Kidney (tissue), 14 donors: ENCODE results near the gene ATP6V1G3. TPM values are rescaled to one million over a fixed set of nuclear protein-coding genes. Genes with fewer than 3 reads are reported as not detected.
A peak's percentile ranks its signal among the peaks of the same experiment; 100 is the strongest.

ENCODE experiments used
- DNase-seq, 5 donors: peaks; one replicate each; pipeline ENCODE4 v3.0.0-alpha.2; 2013 to 2020
- FAIRE-seq: peaks from 2 replicates; lab custom pipeline; 2012; peaks lifted over from hg19 to GRCh38; lab: Jason Lieb, UNC
- H3K27ac ChIP-seq, 2 donors: one replicate each; pipeline ENCODE4 v1.7.0; 2013; ENCODE audit warnings: low read depth in 2 of 2, low read length in 2 of 2, inconsistent platforms in 1 of 2
- H3K27me3 ChIP-seq: one replicate; pipeline ENCODE4 v1.7.1; 2013; ENCODE audit warnings: low read length, inconsistent platforms; ENCODE audit not compliant: control insufficient read depth, insufficient read depth
- H3K36me3 ChIP-seq, 3 donors: one replicate each; pipeline versions ENCODE4 v1.7.0 to v1.7.1; 2013; ENCODE audit warnings: low read length in 3 of 3, control low read depth in 1 of 3, inconsistent platforms in 1 of 3; ENCODE audit not compliant: insufficient read depth in 3 of 3, control insufficient read depth in 2 of 3
- H3K4me1 ChIP-seq, 3 donors: one replicate each; pipeline versions ENCODE4 v1.7.0 to v1.7.1; 2013; ENCODE audit warnings: low read length in 3 of 3, inconsistent platforms in 1 of 3, low read depth in 1 of 3; ENCODE audit not compliant: control insufficient read depth in 2 of 3, insufficient read depth in 2 of 3
- H3K4me3 ChIP-seq, 3 donors: one replicate each; pipeline versions ENCODE4 v1.7.0 to v1.8.1; 2013; ENCODE audit warnings: low read length in 3 of 3, control low read depth in 1 of 3, inconsistent platforms in 1 of 3
- H3K9ac ChIP-seq, 3 donors: one replicate each; pipeline versions ENCODE4 v1.7.0 to v1.7.1; 2013; ENCODE audit warnings: low read length in 3 of 3, control low read depth in 1 of 3, inconsistent platforms in 1 of 3
- H3K9me3 ChIP-seq, 3 donors: one replicate each; pipeline versions ENCODE4 v1.7.0 to v1.7.1; 2013; ENCODE audit warnings: low read length in 3 of 3, control low read depth in 1 of 3, inconsistent platforms in 1 of 3; ENCODE audit not compliant: control insufficient read depth in 2 of 3, insufficient read depth in 1 of 3
- intact Hi-C: fragments of 100-400 bp; cut with DNase I; formaldehyde crosslinking; loops from one replicate; pipeline ENCODE4 v1.11.1; 2022
- polyA plus RNA-seq: library from polyadenylated mRNA; stranded (reverse); fragments of 350-450 nt; fragmentation: Illumina TruSeq; extraction: RNeasy Lipid Tissue Mini Kit (QIAGEN cat#74804); gene quantifications from one replicate; pipeline ENCODE4 v1.2.3, GENCODE V29; 2014; ENCODE audit warnings: low read depth, low replicate concordance; ENCODE audit not compliant: insufficient read depth
- total RNA-seq: library from RNA; stranded (reverse); fragmentation: NEBNext Ultra II Directional; extraction: Animal tissue kit (Norgen Biotek cat#: 25700); gene quantifications from one replicate; pipeline ENCODE4 v1.2.1, GENCODE V29; 2021
- TF ChIP-seq, protein P1 (sequence below): IDR thresholded peaks from 3 replicates; pipeline ENCODE4 v1.5.1; 2012; ENCODE audit warnings: mild to moderate bottlenecking, moderate library complexity, borderline replicate concordance; ENCODE audit not compliant: insufficient read depth; ENCODE audit errors: extremely low read depth
- donor health status: control.
- donor health status: control.
- donor health status: control.
- donor health status: control.
- donor health status: control.
- donor health status: DM: yes; HTN: yes; CAD: no.
- donor health status: Normal renal cell carcinoma (clear cell type).

The ATP6V1G3 gene
- total and polyA plus RNA-seq, 2 donors from 2014 or later: 1.9 to 102 TPM

DNA sequence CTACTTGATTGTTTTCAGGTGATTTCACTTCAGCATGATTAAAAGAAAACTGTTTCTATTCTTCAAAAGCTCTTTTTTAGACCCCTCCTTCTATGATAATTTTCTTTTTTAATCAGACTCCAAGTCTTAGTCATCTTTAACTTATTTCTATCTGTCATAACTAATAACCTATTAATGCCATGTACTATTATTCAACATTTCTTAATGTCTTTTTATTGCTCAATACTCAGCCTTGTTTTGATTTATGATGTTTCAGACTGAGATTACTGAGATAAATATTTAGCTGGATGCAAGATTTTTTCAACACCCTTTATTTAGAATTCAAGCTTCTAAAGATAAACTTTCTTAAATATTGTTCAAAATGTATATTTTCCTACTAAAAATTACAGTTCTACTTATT, 53.6 kb downstream of the ATP6V1G3 start:
- H3K27ac ChIP-seq: no peak overlapping the region
- H3K27me3 ChIP-seq: no peaks in the 10 kb centered on the region
- TF ChIP-seq, protein P1, sequence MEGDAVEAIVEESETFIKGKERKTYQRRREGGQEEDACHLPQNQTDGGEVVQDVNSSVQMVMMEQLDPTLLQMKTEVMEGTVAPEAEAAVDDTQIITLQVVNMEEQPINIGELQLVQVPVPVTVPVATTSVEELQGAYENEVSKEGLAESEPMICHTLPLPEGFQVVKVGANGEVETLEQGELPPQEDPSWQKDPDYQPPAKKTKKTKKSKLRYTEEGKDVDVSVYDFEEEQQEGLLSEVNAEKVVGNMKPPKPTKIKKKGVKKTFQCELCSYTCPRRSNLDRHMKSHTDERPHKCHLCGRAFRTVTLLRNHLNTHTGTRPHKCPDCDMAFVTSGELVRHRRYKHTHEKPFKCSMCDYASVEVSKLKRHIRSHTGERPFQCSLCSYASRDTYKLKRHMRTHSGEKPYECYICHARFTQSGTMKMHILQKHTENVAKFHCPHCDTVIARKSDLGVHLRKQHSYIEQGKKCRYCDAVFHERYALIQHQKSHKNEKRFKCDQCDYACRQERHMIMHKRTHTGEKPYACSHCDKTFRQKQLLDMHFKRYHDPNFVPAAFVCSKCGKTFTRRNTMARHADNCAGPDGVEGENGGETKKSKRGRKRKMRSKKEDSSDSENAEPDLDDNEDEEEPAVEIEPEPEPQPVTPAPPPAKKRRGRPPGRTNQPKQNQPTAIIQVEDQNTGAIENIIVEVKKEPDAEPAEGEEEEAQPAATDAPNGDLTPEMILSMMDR: no peak
- FAIRE-seq (peak; percentile 79), DNase-seq (no peak)
- no peak overlapping the region for H3K9ac ChIP-seq
- no peaks in the 10 kb centered on the region for H3K36me3 ChIP-seq
- intact Hi-C loops: no loop called here
- no peaks in the 10 kb centered on the region for H3K4me1 ChIP-seq
- H3K4me3 ChIP-seq: no peak overlapping the region
- H3K9me3 ChIP-seq: no peaks in the 10 kb centered on the region

DNA sequence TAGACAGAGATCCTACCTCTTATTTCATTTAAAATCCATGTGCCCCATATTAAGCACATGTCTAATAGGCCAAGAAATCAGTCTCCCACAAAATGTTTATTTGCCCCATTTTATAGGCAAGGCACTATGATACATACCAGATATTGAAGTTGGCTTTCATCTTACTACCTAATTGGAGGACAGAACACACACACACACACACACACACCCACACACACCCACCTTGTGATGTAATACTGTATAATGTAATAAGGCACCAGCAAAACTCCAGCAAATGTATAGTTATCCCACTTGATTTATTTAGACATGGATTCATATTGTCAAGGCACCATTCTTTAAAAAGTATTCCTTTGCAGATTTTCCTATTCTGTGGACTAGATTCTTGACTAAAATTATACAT, 56.8 kb downstream of the ATP6V1G3 start:
- H3K9me3 ChIP-seq: peaks cover 0 to 3% (median 0%) of the 10 kb centered on the region in 3 donors
- intact Hi-C loops: no loop called here

DNA sequence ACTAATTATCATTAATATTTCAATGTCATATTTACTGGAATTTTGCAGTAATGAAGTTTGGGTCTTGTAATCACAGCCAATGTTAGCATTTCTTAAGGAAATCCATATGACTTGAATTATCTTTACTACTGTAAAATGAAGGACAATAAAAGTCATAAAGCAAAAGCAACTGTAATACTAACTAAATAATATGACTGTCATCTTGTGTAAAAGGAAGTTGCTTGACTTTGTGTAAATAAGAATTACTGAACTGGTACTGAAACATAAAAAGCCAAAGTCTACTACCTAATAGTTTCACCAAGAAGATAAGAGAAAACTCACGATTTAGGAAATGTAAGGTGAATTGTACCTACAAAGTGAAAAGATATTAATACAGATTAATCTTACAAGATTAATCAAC, 57.5 kb downstream of the ATP6V1G3 start:
- Histone ChIP-seq H3K4me3 (no peak overlapping the region), H3K36me3 (no peaks in the 10 kb centered on the region), H3K27me3 (no peaks in the 10 kb centered on the region), H3K9ac (no peak overlapping the region), H3K4me1 (no peaks in the 10 kb centered on the region), H3K27ac (no peak overlapping the region), H3K9me3 (peaks cover 0 to 3% (median 0%) of the 10 kb centered on the region in 3 donors)
- DNase-seq (no peak), FAIRE-seq (no peak)
- intact Hi-C loops: no loop called here
- TF ChIP-seq, protein P1: no peak

More for the DNA sequence above, 56.8 kb downstream of the ATP6V1G3 start:
- Histone ChIP-seq H3K36me3 (no peaks in the 10 kb centered on the region), H3K4me3 (no peak overlapping the region), H3K27me3 (no peaks in the 10 kb centered on the region), H3K9ac (no peak overlapping the region), H3K4me1 (no peaks in the 10 kb centered on the region), H3K27ac (no peak overlapping the region)
- TF ChIP-seq, protein P1: no peak
- DNase-seq: no peak
- FAIRE-seq: no peak

DNA sequence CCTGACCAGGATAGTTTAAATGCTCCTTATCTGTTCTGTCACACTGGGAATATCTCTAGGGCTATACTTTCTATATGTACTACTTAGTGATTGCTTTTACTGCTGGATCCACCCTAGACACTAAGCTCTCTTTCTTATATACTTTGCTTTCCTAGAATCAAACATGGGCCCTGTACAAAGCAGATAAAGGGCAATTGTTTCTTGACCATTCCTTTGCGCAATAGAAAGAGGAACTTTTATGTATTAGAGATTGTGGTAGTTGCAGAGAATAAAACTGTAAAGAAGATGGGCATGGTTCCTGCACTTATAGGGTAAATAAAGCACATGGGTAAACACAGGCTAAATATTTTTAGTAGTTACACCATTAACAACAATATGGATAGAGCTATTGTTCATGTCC, 58.8 kb downstream of the ATP6V1G3 start:
- intact Hi-C loops: no loop called here
- no peak overlapping the region for H3K9ac ChIP-seq

More for the DNA sequence above, 58.8 kb downstream of the ATP6V1G3 start:
- peaks cover 0 to 3% (median 0%) of the 10 kb centered on the region in 3 donors for H3K9me3 ChIP-seq
- no peak overlapping the region for H3K4me3 ChIP-seq
- TF ChIP-seq, protein P1: no peak
- no peaks in the 10 kb centered on the region for H3K27me3 ChIP-seq
- no peaks in the 10 kb centered on the region for H3K36me3 ChIP-seq
- no peaks in the 10 kb centered on the region for H3K4me1 ChIP-seq
- FAIRE-seq (no peak), DNase-seq (no peak)
- no peak overlapping the region for H3K27ac ChIP-seq
